Cardiac fibroblast (primary cell): ENCODE data around the gene ADARB2.

ENCODE experiments used
- DNase-seq, 2 donors: peaks; one replicate each; pipeline versions ENCODE4 v3.0.0 to v3.0.0-alpha.2; 2010; ENCODE audit warnings: low read depth in 2 of 2
- H3K4me3 ChIP-seq, 2 donors: replicated peaks in 1 of 2; 1 replicate in 1 of 2; 2 replicates in 1 of 2; pipeline ENCODE4 v1.5.1; 2011; ENCODE audit warnings: low read depth in 2 of 2, low read length in 2 of 2, mild to moderate bottlenecking in 2 of 2, moderate library complexity in 1 of 2
- TF ChIP-seq, protein P1 (sequence below): IDR thresholded peaks from one replicate; pipeline ENCODE4 v1.5.1; 2011; ENCODE audit warnings: low read depth, mild to moderate bottlenecking, low read length, inconsistent platforms

Gene ADARB2

GRCh38 chr10:1360558-1361164 lies 376.7 kb downstream of the ADARB2 start:
- TF ChIP-seq, protein P1, sequence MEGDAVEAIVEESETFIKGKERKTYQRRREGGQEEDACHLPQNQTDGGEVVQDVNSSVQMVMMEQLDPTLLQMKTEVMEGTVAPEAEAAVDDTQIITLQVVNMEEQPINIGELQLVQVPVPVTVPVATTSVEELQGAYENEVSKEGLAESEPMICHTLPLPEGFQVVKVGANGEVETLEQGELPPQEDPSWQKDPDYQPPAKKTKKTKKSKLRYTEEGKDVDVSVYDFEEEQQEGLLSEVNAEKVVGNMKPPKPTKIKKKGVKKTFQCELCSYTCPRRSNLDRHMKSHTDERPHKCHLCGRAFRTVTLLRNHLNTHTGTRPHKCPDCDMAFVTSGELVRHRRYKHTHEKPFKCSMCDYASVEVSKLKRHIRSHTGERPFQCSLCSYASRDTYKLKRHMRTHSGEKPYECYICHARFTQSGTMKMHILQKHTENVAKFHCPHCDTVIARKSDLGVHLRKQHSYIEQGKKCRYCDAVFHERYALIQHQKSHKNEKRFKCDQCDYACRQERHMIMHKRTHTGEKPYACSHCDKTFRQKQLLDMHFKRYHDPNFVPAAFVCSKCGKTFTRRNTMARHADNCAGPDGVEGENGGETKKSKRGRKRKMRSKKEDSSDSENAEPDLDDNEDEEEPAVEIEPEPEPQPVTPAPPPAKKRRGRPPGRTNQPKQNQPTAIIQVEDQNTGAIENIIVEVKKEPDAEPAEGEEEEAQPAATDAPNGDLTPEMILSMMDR = no peak
- DNase-seq = no peak
- H3K4me3 ChIP-seq = no peak overlapping the region

DNA sequence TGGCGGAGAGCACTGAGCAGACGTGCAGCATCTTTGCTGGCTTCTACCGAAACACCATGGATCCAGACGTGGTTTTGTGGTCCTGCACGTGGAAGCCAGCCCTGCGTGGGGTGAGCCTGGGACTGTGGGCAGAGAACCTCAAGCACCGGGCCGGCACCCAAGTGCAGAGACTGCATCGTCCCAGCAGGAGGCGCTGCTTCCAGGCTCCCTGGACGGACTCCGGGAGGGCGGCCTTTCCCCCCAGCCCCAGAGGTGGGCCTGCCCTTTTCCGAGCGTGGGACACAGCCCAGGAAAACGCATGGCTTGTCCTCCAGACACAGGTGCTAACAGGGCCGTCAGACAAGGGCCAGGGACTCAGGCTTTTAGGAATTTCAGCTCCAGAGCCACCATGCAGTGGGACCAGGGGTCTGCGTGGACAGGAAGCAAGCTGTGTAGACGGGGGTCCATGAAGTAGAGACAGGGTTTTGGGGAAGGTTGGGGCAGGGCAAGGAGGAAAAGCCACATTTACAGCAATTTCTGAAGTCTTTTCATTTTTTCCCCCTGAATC lies 377.2 kb downstream of the ADARB2 start:
- TF ChIP-seq, protein P1 = no peak
- no peak for DNase-seq
- no peak overlapping the region for H3K4me3 ChIP-seq

- TF ChIP-seq, protein P1 = no peak
- H3K4me3 ChIP-seq = no peak overlapping the region
- no peak for DNase-seq
Measured at GRCh38 chr10:1359626-1359955, 377.7 kb downstream of the ADARB2 start.

GRCh38 chr10:1358860-1359625 lies 378.3 kb downstream of the ADARB2 start:
- H3K4me3 ChIP-seq = no peak overlapping the region
- DNase-seq = no peak
- TF ChIP-seq, protein P1 = no peak

DNA sequence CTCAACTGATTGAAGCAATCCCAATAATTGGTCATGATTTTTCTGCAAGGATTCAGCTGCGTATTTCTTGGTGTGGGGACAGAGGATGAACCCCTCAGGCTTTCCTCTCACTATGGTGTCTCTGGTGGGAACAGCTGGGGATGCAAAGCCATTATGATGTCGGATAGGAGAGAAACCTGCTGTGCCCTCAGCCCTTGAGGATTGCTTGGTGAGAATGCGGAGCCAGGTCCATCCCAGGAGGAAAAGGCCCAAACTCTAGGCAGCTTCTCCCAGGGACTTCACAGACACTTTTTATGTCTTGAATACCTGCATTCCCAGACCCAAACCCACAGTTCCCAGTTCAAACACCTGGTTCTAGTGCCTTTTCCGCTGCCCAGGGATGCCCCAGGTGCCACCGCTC lies 379.2 kb downstream of the ADARB2 start:
- TF ChIP-seq, protein P1 = no peak

DNA sequence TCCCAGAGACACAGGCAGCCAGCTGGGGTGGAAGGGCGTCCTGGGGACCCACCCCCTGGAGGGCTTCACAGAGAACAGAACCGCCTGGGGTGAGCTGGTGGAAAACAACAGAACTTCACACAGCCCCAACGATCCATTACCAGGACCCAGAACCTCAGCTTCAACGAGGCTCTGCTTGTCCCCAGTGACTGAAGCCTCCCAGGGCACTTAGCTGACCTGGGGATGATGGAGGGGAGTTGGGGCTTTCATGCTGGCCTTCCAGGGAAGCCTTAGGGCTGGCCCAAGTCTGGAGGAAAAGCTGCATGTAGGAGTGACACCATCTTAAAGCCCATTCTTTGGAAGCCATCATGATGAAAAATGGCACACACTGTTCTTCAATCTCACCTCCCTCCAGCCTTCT lies 381.0 kb downstream of the ADARB2 start:
- no peak overlapping the region for H3K4me3 ChIP-seq
- TF ChIP-seq, protein P1 = no peak
- DNase-seq = no peak

More for the DNA sequence above, 379.2 kb downstream of the ADARB2 start:
- no peak overlapping the region for H3K4me3 ChIP-seq
- DNase-seq = no peak
